HG03432 (cell line): ENCODE results near the gene TRMT112.
A peak's percentile ranks its signal among the peaks of the same experiment; 100 is the strongest.

Experiments
- ATAC-seq: cut with Tn5 transposase; IDR thresholded peaks from one replicate; pipeline ENCODE4 v1.9.1; 2021; ENCODE audit warnings: mild to moderate bottlenecking, moderate library complexity; ENCODE audit not compliant: unreplicated experiment

The TRMT112 gene

GRCh38 chr11:64317325-64317960 is at the start of gene TRMT112:
Gene TRMT112, minus strand, starts transcription at chr11:64317559. Its CDS starts 33 bp downstream, at chr11:64317526.
- ATAC-seq = peak; percentile 52

GRCh38 chr11:64366751-64367150 is 49.4 kb upstream of the TRMT112 start:
- ATAC-seq = no peak

- no peak for ATAC-seq
These were observed 47.6 kb upstream of the TRMT112 start for GRCh38 chr11:64364911-64365310.

GRCh38 chr11:64364435-64364834 is 47.1 kb upstream of the TRMT112 start:
- no peak for ATAC-seq

- no peak for ATAC-seq
These were observed 45.0 kb upstream of the TRMT112 start for GRCh38 chr11:64362339-64362738.

- ATAC-seq = no peak
These were observed 44.3 kb upstream of the TRMT112 start for GRCh38 chr11:64361659-64362058.

GRCh38 chr11:64360448-64360921 is 43.1 kb upstream of the TRMT112 start:
- no peak for ATAC-seq

GRCh38 chr11:64359712-64360445 is 42.5 kb upstream of the TRMT112 start:
- no peak for ATAC-seq

GRCh38 chr11:64358907-64359711 is 41.8 kb upstream of the TRMT112 start, which contains the start of gene RPS6KA4:
Gene RPS6KA4, plus strand, starts transcription at chr11:64359162. Its CDS starts 74 bp downstream, at chr11:64359236.
- peak; percentile 71 for ATAC-seq

- no peak for ATAC-seq
These were observed 41.2 kb upstream of the TRMT112 start for GRCh38 chr11:64358536-64358906.

- ATAC-seq = no peak
These were observed 40.7 kb upstream of the TRMT112 start for GRCh38 chr11:64357904-64358535.

GRCh38 chr11:64357446-64357845 is 40.1 kb upstream of the TRMT112 start:
- ATAC-seq = no peak

GRCh38 chr11:64356498-64357411 is 39.4 kb upstream of the TRMT112 start:
- no peak for ATAC-seq

GRCh38 chr11:64355078-64355940 is 38.0 kb upstream of the TRMT112 start:
- ATAC-seq = no peak

- ATAC-seq = no peak
These were observed 36.6 kb upstream of the TRMT112 start for GRCh38 chr11:64353715-64354506.

- ATAC-seq = no peak
These were observed 35.8 kb upstream of the TRMT112 start for GRCh38 chr11:64352995-64353714.
